Upper lobe of left lung (tissue), 6 donors: ENCODE results near the gene GFRAL. TPM values are rescaled to one million over a fixed set of nuclear protein-coding genes. Genes with fewer than 3 reads are reported as not detected.

Source experiments
- ATAC-seq, 2 donors: fragments of 200-7000 bp; cut with Tn5 transposase; one replicate each; pipeline ENCODE4 v1.9.1; 2022; ENCODE audit warnings: mild to moderate bottlenecking in 2 of 2, moderate library complexity in 2 of 2; ENCODE audit not compliant: low FRiP score in 2 of 2
- DNase-seq, 2 donors: peaks; one replicate each; pipeline ENCODE4 v3.0.0-alpha.2; 2019 to 2020
- H3K27ac ChIP-seq, 4 donors: fragments of 200-600 bp; sonication (generic); one replicate each; pipeline ENCODE4 v1.5.1; 2016 to 2019
- H3K27me3 ChIP-seq, 4 donors: fragments of 200-600 bp; sonication (generic); one replicate each; pipeline ENCODE4 v1.5.1; 2017 to 2019
- H3K36me3 ChIP-seq, 4 donors: fragments of 200-600 bp; sonication (generic); one replicate each; pipeline ENCODE4 v1.5.1; 2016 to 2019
- H3K4me1 ChIP-seq, 4 donors: fragments of 200-600 bp; sonication (generic); one replicate each; pipeline ENCODE4 v1.5.1; 2018 to 2019
- H3K4me3 ChIP-seq, 4 donors: fragments of 200-600 bp; sonication (generic); one replicate each; pipeline ENCODE4 v1.5.1; 2017 to 2019; ENCODE audit warnings: mild to moderate bottlenecking in 2 of 4, moderate library complexity in 1 of 4
- H3K9me3 ChIP-seq, 4 donors: fragments of 200-600 bp; sonication (generic); one replicate each; pipeline ENCODE4 v1.5.1; 2018 to 2019
- EP300 ChIP-seq, 4 donors: sonication (generic); formaldehyde crosslinking; IDR thresholded peaks; one replicate each; pipeline ENCODE4 v1.5.1; 2017; ENCODE audit warnings: antibody characterized with exemption in 4 of 4, control low read depth in 2 of 4
- POLR2A ChIP-seq, 4 donors: fragments of 450-650 bp; IDR thresholded peaks; one replicate each; pipeline ENCODE4 v1.5.1; 2016 to 2017; ENCODE audit warnings: antibody characterized with exemption in 4 of 4, mild to moderate bottlenecking in 2 of 4
- POLR2AphosphoS5 ChIP-seq, 2 donors: sonication (generic); formaldehyde crosslinking; IDR thresholded peaks; one replicate each; pipeline ENCODE4 v1.5.1; 2017; ENCODE audit warnings: antibody characterized with exemption in 2 of 2
- WGBS, 2 donors: methylation state at CpG; one replicate each; pipeline ENCODE4 v1.1.5; 2017 to 2018; 5-methylcytosine and 5-hydroxymethylcytosine counted together
- total RNA-seq, 6 donors: library from RNA; depleted of rRNA in 4 of 6; stranded (reverse); fragments of >200 nt in 4 of 6; gene quantifications; one replicate each; pipeline versions ENCODE4 v1.1.0 to v1.2.1, GENCODE V29; 2016 to 2021
- TF ChIP-seq, protein P1 (sequence below), 6 experiments: fragments of 450-650 bp in 4 of 6; fragments of 200-600 bp in 2 of 6; sonication (generic) in 2 of 6; IDR thresholded peaks; one replicate each; pipeline ENCODE4 v1.5.1; 2016 to 2019; ENCODE audit warnings: antibody characterized with exemption in 6 of 6
- donor health status: DM: no; HTN: no; CAD: no; lungs with moderate emphysema.
- donor health status: DM: no; HTN: yes; CAD: no; lungs with severe emphysema.

GFRAL gene
- total RNA-seq, 6 donors from 2014 or later = not detected

DNA sequence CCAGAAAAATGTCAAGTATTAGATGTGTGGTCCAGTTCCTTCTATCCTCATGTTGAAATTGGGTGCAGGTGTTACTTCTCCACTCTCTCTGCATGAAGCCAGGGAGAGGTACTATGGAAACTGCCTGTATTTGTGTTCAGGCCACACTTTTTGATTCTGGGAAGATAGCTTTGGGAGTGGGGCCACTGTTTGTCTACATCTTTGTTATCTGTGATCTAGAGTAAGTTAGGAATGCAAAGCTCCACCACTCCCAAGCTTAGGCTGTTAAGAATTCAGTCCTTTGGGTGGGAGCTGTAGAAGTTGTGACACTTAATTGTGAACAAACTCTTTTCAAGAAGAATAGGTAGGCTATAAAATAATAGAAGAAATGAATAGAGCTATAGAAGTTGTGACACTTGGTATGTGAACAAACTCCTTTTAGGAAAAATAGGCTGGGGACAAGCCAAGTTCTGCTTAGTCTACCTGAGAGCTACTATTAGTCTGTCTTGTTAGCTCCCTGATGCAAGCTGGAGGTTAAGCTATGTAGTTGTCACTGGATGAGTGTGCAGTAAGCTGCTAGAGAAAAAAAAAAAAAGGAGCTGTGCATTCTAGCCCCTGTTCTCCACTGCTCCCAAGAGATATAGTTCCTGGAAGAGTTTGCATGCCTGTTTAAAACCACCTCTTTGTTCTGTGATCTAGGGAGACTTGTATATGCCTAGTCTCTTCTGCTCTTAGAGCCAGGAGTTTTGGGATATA is 7.1 kb upstream of the GFRAL start:
- H3K27me3 ChIP-seq = no peaks in the 10 kb centered on the region
- no peak overlapping the region for H3K4me3 ChIP-seq
- TF ChIP-seq, protein P1, sequence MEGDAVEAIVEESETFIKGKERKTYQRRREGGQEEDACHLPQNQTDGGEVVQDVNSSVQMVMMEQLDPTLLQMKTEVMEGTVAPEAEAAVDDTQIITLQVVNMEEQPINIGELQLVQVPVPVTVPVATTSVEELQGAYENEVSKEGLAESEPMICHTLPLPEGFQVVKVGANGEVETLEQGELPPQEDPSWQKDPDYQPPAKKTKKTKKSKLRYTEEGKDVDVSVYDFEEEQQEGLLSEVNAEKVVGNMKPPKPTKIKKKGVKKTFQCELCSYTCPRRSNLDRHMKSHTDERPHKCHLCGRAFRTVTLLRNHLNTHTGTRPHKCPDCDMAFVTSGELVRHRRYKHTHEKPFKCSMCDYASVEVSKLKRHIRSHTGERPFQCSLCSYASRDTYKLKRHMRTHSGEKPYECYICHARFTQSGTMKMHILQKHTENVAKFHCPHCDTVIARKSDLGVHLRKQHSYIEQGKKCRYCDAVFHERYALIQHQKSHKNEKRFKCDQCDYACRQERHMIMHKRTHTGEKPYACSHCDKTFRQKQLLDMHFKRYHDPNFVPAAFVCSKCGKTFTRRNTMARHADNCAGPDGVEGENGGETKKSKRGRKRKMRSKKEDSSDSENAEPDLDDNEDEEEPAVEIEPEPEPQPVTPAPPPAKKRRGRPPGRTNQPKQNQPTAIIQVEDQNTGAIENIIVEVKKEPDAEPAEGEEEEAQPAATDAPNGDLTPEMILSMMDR (IDR thresholded peaks at IDR 0.05) = no peak
- TF ChIP-seq EP300 (IDR thresholded peaks at IDR 0.05) (no peak), POLR2A (IDR thresholded peaks at IDR 0.05) (no peak), POLR2AphosphoS5 (IDR thresholded peaks at IDR 0.05) (no peak)
- ATAC-seq = no peak
- DNase-seq = no peak
- no peaks in the 10 kb centered on the region for H3K4me1 ChIP-seq
- no peaks in the 10 kb centered on the region for H3K9me3 ChIP-seq
- H3K27ac ChIP-seq = no peak overlapping the region
- no peaks in the 10 kb centered on the region for H3K36me3 ChIP-seq

DNA sequence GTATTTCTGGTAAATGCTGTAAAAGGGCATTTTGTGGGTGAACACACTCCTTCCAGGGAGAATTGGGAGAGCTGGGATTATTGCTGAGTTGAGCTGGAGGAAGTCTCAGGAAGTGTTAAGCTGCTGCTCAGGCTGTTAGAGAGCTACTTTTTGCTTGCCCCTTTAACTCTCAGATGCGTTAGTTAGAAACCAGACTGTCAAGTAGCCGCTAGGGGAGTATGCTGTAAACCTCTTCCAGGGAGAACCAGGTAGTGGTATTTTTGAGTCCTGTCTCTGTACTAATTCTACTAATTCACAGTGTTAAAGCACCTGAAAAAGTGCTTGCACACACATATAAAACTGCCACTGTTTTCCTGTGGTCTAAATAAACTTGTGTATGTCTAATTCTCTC is 6.6 kb upstream of the GFRAL start:
- TF ChIP-seq, protein P1 (IDR thresholded peaks at IDR 0.05) = no peak
- TF ChIP-seq POLR2A (IDR thresholded peaks at IDR 0.05) (no peak), EP300 (IDR thresholded peaks at IDR 0.05) (no peak), POLR2AphosphoS5 (IDR thresholded peaks at IDR 0.05) (no peak)
- DNase-seq (no peak), ATAC-seq (no peak)
- Histone ChIP-seq H3K27ac (no peak overlapping the region), H3K27me3 (no peaks in the 10 kb centered on the region), H3K4me3 (no peak overlapping the region), H3K36me3 (no peaks in the 10 kb centered on the region), H3K4me1 (no peaks in the 10 kb centered on the region), H3K9me3 (no peaks in the 10 kb centered on the region)
- WGBS, 2 donors = 54 to 65% methylated on average over 2 of the region's 2 CpGs

DNA sequence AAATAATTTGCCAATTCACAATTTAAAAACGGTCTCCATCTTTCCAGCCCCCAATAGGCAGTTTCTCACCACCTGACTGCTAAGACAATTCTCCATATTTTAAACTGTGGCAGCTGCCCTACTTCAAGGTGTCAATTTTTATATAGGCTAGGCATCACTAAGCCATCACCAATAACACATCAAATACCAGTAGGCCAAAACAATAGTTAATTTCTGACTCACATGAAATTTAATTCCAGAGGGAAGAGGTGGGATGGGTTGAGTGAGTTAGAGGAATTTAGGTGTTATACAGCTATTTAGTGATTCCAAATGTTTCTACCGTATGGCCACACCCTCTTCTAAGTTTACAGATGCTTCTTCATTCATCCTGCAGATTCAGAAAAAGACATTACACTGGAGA is 49.9 kb downstream of the GFRAL start:
- Histone ChIP-seq H3K4me3 (no peak overlapping the region), H3K36me3 (no peaks in the 10 kb centered on the region), H3K27ac (no peak overlapping the region), H3K27me3 (no peaks in the 10 kb centered on the region), H3K4me1 (no peaks in the 10 kb centered on the region), H3K9me3 (no peaks in the 10 kb centered on the region)
- WGBS, 2 donors = 79 to 85% methylated on average over 2 of the region's 2 CpGs
- DNase-seq (no peak), ATAC-seq (no peak)
- TF ChIP-seq POLR2AphosphoS5 (IDR thresholded peaks at IDR 0.05) (no peak), EP300 (IDR thresholded peaks at IDR 0.05) (no peak), POLR2A (IDR thresholded peaks at IDR 0.05) (no peak)
- TF ChIP-seq, protein P1 (IDR thresholded peaks at IDR 0.05) = no peak

DNA sequence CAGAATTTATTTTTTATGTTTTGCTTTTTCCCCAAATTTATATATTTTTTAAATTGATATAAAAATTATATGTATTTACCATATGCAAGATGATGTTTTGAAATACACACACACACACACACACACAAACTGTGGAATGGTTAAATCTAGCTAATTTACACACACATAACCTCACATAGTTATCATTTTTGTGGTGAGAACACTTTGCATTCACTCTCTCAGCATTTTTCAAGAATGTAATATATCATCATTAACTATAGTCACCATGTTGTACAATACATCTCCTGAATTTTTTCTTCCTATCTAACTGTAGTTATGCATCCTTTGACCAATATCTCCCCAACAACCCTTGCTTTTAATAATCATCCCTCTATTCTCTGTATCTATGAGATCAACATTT is 52.2 kb downstream of the GFRAL start:
- ATAC-seq (no peak), DNase-seq (no peak)
- Histone ChIP-seq H3K36me3 (no peaks in the 10 kb centered on the region), H3K27ac (no peak overlapping the region), H3K9me3 (no peaks in the 10 kb centered on the region), H3K4me3 (no peak overlapping the region), H3K27me3 (no peaks in the 10 kb centered on the region), H3K4me1 (no peaks in the 10 kb centered on the region)
- no peak for TF ChIP-seq EP300 (IDR thresholded peaks at IDR 0.05)
- TF ChIP-seq, protein P1 (IDR thresholded peaks at IDR 0.05) = no peak
- TF ChIP-seq POLR2AphosphoS5 (IDR thresholded peaks at IDR 0.05) = no peak
- no peak for TF ChIP-seq POLR2A (IDR thresholded peaks at IDR 0.05)

DNA sequence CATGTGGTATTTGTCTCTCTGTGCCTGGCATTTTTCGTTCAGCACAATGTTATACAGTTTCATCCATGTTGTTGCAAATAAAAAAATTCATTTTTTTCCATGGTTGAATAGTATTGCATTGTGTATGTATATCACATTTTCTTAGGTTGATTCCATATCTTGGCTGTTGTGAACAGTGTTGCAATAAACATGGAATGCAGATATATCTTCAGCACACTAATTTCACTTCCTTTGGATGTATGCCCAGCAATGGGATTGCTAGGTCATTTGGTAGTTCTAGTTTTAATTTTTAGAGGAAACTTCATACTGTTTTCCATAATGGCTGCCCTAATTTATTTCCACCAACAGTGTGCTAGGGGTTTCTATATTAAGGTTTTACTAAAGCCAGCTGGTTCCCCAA is 52.6 kb downstream of the GFRAL start:
- no peaks in the 10 kb centered on the region for H3K9me3 ChIP-seq
- no peaks in the 10 kb centered on the region for H3K27me3 ChIP-seq
- ATAC-seq = no peak
- H3K36me3 ChIP-seq = no peaks in the 10 kb centered on the region
- WGBS, 2 donors = 69 to 81% methylated on average over 1 of the region's 1 CpG
- no peak for DNase-seq
- H3K4me3 ChIP-seq = no peak overlapping the region
- H3K27ac ChIP-seq = no peak overlapping the region
- TF ChIP-seq POLR2AphosphoS5 (IDR thresholded peaks at IDR 0.05) = no peak
- no peak for TF ChIP-seq POLR2A (IDR thresholded peaks at IDR 0.05)
- TF ChIP-seq, protein P1 (IDR thresholded peaks at IDR 0.05) = no peak
- no peak for TF ChIP-seq EP300 (IDR thresholded peaks at IDR 0.05)
- no peaks in the 10 kb centered on the region for H3K4me1 ChIP-seq
